Rectal smooth muscle tissue (tissue), 1 donor: ENCODE results near the gene SNAP47.

Source experiments
- H3K27ac ChIP-seq: one replicate; pipeline ENCODE4 v1.7.0; 2013; ENCODE audit warnings: low read depth, low read length, inconsistent platforms
- H3K27me3 ChIP-seq: one replicate; pipeline ENCODE4 v1.7.0; 2013; ENCODE audit warnings: low read length; ENCODE audit not compliant: control insufficient read depth, insufficient read depth
- H3K36me3 ChIP-seq: one replicate; pipeline ENCODE4 v1.7.0; 2013; ENCODE audit warnings: low read length; ENCODE audit not compliant: control insufficient read depth, insufficient read depth
- H3K4me1 ChIP-seq: one replicate; pipeline ENCODE4 v1.7.0; 2013; ENCODE audit warnings: low read length; ENCODE audit not compliant: control insufficient read depth, insufficient read depth
- H3K4me3 ChIP-seq: one replicate; pipeline ENCODE4 v1.7.0; 2013; ENCODE audit warnings: low read length
- H3K9ac ChIP-seq: one replicate; pipeline ENCODE4 v1.7.0; 2013; ENCODE audit warnings: low read length

SNAP47 gene

DNA sequence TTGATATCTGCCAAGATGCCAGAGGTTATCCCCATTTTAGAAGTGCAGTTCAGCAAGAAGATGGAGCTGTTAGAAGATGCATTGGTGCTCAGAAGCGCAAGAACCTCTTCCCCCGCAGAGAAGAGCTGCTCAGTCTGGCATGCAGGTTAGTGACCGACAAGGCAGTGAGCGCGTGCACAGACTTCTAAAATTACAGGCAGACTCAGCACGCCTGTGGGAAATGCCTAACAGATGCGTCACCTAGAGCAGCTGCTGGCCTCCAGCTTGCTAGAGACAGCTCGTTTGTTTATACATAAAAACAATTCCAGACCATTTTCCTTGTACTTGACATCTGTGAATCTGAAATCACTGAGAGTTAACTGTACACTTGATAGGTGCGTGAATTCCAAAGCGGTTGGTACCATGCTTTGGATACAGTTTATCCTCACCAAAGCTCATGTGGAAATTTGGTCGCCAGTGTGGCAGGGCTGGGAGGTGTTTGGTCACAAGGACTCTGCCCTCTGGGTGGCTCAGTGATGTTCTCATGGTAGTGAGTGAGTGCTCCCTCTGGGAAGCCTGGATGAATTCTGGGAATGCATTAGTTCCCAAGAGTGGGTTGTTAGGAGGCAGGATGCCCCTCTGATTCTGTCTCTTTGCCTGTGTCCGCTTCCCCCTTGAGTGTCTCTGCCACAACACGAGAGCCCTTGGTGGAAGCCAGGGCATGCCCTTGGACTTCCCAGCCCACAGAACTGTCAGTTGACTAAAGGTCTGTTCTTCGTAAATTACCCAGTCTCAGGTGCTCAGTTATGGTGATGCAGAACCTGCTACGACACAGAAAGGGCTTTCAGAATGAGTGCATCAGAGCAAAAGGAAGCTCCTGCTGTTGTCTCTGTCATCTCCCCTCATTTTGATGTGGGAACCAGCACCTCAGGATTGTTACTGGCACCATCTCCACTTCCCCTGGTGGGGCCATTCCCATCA, 24.4 kb downstream of the SNAP47 start:
- peak overlapping the region; percentile 83 for H3K27ac ChIP-seq
- H3K27me3 ChIP-seq: no peaks in the 10 kb centered on the region
- peaks cover 36% of the 10 kb centered on the region for H3K4me1 ChIP-seq
- H3K4me3 ChIP-seq: no peak overlapping the region
- H3K9ac ChIP-seq: no peak overlapping the region
- H3K36me3 ChIP-seq: peaks cover 8% of the 10 kb centered on the region

DNA sequence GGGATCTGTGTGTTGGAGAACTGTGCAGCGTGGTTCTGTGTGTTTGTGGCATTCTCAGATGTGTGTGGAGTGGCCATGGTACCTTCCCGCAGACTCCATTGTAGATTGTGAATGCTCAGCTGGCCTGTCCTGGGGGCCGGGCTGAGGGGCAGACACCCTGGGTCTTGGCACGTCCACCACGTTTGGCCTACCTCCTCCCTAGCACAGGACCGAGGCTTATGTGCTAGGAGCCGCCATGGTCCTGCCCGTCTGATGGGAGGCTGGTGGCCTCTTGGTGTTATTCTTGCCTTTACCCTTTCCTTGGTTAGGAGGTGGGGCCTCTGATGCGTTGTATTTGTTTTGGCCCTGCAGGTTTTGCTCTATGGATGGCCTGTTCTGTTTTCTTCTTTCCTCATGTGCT, 25.1 kb downstream of the SNAP47 start:
- H3K4me3 ChIP-seq: no peak overlapping the region
- H3K4me1 ChIP-seq: peaks cover 36% of the 10 kb centered on the region
- H3K27me3 ChIP-seq: no peaks in the 10 kb centered on the region
- peak overlapping the region; percentile 83 for H3K27ac ChIP-seq
- peaks cover 8% of the 10 kb centered on the region for H3K36me3 ChIP-seq
- H3K9ac ChIP-seq: no peak overlapping the region

DNA sequence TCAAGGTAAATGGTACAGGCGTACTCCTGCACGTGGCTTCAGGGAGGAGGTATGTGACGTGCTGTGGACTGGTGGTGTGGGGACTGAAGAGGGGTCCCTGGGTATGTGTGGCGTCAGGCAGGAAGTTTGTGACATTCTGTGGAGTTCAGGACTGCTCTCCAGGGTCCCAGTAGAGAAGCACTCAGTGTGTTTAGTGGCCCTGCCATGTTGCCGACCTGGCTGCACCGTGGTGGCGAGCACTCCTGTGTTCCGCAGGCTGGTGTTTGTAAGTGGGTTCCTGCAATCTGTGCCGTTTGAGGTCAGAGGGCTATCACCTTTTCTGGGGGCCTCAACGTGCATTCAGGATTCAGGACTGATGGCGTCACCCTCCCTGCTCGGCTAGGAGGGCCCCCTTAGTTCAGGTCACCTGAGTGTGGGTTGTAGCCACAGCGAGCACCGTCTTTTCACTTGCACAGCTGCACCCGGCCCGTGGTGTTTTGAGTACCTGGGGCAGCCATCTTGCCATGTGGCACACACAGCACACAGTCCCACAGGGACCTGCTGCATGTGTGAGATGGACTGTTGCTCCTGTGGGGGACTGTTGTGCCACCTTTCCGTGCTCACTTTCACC, 26.5 kb downstream of the SNAP47 start:
- H3K9ac ChIP-seq: no peak overlapping the region
- H3K27me3 ChIP-seq: no peaks in the 10 kb centered on the region
- peak overlapping the region; percentile 38 for H3K27ac ChIP-seq
- H3K4me1 ChIP-seq: peaks cover 31% of the 10 kb centered on the region
- H3K4me3 ChIP-seq: no peak overlapping the region
- peaks cover 8% of the 10 kb centered on the region for H3K36me3 ChIP-seq

DNA sequence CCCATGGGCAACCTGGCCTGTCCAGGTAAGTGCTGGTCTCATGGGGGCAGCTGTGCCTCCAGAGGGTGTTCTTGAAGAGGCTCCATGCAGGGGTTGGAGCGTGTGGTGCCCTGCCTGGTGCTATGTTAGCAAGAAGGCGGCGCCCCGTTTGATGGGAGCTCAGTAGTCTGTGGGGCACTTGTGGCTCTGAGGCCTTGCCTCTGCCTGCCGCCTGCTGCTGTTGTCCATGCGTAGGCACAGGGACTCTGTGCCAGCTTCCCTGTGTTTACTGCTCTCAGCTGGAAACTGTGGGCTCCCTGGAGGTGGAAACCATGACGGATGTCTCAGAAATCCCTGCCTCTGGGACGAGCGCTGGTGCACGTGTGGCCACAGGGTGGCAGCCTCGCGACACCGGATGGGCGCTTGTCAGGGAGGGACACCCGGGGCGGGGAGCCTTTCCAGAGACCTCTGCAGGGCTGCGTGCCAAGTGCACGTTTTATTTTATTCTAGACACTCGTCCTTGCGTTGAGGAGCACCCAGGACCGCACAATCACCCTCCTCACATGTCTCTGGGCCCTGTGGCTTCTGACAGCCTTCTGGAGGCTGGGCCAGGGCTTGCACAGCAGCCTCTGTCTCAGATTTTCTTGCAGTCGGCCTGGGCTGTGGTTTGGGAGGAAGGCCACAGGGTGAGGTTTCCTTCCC, 27.1 kb downstream of the SNAP47 start:
- Histone ChIP-seq H3K27me3 (no peaks in the 10 kb centered on the region), H3K9ac (no peak overlapping the region), H3K27ac (peak overlapping the region; percentile 38), H3K36me3 (peaks cover 13% of the 10 kb centered on the region), H3K4me1 (peaks cover 31% of the 10 kb centered on the region), H3K4me3 (no peak overlapping the region)

DNA sequence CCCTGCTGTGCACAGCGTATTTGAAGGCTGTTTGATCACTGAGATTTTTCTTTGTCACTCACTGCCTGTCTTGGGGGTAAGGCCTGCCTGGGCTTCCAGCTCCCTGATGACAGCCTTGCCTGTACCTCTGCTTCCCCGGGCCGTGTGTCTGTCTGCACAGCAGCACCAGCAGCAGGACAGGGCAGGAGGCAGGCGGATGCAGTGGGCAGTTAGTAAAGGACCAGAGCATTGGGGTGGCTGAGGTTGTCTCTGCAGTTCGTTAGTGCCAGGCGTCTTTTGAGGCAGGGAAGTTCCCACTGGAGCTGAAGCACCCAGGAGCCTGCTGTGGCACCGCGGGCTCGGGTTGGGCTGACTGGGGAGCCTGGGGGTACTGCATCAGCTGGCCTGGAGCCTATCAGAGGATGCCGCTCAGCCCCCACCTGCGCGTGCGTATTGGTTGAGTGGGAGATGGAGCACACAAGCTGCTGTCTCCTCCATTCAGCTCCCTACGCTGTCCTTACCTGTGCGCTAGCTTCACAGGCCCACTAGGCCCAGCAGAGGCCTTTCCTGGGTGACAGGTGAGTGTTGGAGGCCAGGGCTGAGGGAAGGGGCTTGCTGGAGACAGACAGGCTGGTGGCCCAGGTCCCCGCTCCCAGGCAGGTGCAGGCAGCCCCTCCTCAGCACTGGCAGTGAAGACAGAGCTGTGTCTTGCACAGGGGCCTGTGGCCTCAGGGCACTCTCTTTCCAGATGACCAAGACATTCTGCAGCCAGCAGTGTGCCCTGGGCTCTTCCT, 28.2 kb downstream of the SNAP47 start:
- Histone ChIP-seq H3K4me3 (no peak overlapping the region), H3K27ac (peak overlapping the region; percentile 49), H3K9ac (no peak overlapping the region), H3K4me1 (peaks cover 27% of the 10 kb centered on the region), H3K27me3 (no peaks in the 10 kb centered on the region), H3K36me3 (peaks cover 24% of the 10 kb centered on the region)

DNA sequence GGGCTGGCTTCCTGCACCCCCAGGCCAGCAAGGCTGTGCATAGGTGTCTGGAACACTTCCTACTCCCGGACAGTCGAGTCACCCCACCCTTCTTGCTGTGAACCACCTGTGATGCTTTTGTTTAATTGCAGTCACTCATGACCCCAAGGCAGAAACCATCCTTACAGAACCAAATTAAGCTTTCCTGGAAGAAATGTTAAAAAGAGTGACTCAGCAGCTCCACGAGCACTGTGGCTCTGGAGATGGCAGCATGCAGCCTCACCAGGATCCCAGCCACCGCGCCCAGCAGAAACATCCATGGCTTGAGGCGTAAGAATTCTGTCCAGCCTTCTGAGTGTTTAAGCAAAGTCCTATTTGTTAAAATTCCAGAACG, 28.8 kb downstream of the SNAP47 start:
- no peak overlapping the region for H3K9ac ChIP-seq
- H3K36me3 ChIP-seq: peaks cover 27% of the 10 kb centered on the region
- no peak overlapping the region for H3K27ac ChIP-seq
- H3K27me3 ChIP-seq: no peaks in the 10 kb centered on the region
- H3K4me1 ChIP-seq: peaks cover 22% of the 10 kb centered on the region
- no peak overlapping the region for H3K4me3 ChIP-seq

DNA sequence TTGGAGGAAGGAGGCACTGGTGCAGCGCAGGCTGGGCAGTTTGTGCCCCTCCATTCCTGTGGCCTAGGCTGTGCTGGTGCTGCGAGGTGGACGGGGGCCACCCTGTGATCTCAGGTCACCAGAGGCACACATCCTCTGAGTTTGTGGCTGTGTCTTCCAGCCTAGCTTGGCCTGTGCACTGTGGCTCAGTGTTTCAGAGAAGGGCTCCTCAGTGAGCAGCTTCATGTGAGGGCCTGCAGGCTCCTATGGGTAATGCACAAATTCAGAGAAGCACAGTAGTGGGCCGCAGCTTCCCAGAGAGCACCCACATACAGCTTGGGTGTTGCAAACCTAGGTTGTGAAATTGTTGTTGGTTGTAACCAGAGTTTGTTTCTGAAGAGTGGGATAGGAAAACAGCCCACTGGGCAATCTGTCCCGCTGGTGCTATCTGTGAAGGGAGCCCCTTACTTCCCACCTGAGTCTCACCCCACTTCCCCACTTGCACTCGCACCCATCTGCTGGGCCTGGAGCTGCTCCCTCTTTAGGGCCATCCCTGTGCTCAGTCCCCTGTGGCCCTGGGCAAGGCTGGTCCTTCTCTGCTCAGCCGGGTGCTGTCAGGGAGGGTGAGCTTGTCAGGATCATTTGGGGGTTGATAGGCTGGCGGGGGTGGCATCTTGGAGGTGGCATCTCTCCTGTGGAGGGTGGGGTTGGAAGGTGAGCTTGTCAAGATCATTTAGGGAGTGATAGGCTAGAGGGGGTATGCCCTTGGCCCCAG, 30.2 kb downstream of the SNAP47 start:
- peaks cover 19% of the 10 kb centered on the region for H3K36me3 ChIP-seq
- no peak overlapping the region for H3K27ac ChIP-seq
- no peak overlapping the region for H3K9ac ChIP-seq
- no peak overlapping the region for H3K4me3 ChIP-seq
- no peaks in the 10 kb centered on the region for H3K27me3 ChIP-seq
- H3K4me1 ChIP-seq: peaks cover 9% of the 10 kb centered on the region

DNA sequence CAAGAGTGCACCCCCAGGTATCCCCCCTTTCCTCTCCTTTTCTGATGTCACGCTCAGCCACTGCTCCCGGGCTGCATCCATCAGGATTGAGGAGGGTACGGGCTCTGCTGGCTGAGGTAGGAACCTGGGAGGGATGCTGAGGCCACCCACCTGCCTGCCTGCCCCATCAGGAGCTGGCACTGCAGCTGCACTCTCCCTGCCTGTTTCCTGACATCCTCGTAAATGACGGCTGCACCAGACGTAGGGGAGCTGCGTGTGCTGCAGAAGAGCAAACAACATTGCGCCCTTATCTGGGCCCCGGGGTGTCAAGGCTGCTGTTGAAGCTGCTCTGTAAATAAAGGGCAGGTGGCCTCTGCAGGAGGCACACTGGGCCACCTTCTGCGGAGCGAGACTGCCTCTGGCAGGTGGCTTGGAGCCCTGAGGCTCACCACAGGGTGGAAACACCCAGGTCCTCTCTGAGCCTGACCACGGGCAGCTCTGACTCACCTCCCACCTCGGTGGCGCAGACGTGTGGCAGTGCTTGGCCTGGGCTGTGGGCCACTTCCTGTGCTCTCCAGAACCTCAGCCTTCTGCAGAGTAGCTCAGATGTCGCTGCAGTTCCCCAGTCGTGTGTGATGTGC, 30.9 kb downstream of the SNAP47 start:
- Histone ChIP-seq H3K9ac (no peak overlapping the region), H3K27me3 (no peaks in the 10 kb centered on the region), H3K36me3 (peaks cover 19% of the 10 kb centered on the region), H3K27ac (no peak overlapping the region), H3K4me3 (no peak overlapping the region), H3K4me1 (peaks cover 9% of the 10 kb centered on the region)

DNA sequence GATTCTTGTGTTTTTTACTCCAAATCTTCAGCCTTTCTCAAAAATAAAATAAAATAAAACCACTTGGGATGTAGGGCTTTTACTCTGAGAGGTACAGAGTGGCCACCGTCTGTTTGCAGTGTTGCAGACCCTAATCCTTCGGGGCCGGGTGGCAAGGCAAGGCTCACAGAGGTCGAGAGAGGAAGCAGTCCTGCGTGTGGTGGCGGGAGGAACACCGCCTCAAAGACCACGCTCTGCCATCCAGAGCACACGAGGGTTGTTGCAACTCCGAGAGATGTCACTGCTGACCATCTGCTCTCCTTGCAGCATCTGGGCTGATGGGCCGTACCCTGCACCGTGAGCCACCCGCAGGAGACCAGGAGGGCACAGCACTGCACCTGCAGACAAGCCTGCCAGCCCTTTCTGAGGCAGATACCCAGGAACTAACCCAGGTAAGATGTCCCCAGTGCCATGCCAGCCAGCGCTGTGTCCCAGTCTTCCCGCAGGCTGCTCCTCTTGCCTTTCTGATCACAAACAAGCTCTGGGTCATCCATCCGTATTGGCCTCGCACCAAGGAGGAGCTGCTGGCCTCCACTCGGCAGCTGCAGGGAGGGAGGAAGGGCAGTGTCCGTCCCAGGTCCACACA, 31.5 kb downstream of the SNAP47 start:
- Histone ChIP-seq H3K4me1 (peaks cover 9% of the 10 kb centered on the region), H3K36me3 (peaks cover 19% of the 10 kb centered on the region), H3K4me3 (no peak overlapping the region), H3K27ac (no peak overlapping the region), H3K27me3 (no peaks in the 10 kb centered on the region), H3K9ac (no peak overlapping the region)

DNA sequence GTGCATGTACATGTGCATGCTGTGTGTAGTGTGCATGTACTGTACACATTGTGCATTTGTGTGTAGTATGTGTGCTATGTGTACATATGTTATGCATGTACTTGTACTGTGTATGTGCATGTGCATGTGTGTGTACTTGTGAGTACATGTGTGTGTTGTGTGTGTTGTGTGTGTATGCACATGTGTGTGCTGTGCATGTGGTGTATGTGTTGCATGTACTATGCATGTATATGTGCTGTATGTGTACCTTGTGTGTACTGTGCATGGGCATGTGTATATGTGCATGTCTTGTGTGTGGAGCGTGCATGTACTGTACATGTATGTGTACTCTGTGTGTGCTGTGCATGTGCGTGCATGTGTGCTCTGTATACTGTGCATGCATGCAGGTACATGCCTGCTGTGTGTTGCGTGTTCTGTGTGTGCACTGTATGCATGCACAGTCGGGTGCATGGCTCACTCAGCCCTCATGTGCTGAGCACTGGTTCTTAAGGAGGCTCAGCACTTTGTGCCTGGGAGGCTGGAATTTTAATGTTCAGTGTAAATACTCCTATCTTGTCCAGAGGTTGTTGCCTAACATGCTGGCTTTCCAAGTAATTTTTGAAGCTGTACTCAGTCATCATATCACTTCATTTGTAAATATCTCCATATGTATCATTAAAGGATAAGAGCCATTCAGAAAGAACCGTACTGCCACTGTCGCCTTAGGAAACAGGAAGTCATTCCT, 32.3 kb downstream of the SNAP47 start:
- Histone ChIP-seq H3K4me1 (peaks cover 8% of the 10 kb centered on the region), H3K27ac (no peak overlapping the region), H3K9ac (no peak overlapping the region), H3K36me3 (peaks cover 19% of the 10 kb centered on the region), H3K27me3 (no peaks in the 10 kb centered on the region), H3K4me3 (no peak overlapping the region)
